GM19193 (cell line): ENCODE results near the gene IFITM1.
A peak's percentile ranks its signal among the peaks of the same experiment; 100 is the strongest.

Experiments used
- POLR2A ChIP-seq: IDR thresholded peaks from 4 replicates; pipeline ENCODE4 v1.6.1; 2011; ENCODE audit not compliant: insufficient read depth, insufficient read length; ENCODE audit errors: extremely low read depth

The IFITM1 gene

DNA sequence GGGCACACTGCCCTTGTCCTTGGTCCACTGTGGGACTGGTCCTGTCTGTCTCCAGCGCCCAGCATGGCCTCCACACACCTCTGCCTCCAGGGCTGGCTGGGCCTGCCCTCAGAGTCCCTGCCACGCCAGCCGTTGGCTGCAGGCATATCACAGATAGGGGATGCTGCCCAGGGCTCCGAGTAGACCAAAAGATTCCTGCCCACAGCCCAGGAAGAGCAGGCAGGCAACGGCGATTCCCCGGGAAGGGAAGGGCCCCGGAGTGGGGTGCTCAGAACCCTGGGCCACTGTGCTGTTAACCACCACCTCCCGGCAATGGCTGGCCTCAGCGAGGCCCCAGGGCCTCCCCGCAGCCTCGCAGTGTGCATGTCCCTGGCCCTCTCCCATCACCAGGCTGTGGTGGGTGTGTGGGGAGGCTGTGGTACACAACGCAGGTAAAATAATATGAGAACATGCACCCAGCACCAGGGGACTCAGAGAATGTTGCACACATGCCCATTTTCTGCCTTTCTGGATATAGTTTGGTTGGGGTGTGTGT lies 16.7 kb upstream of the IFITM1 start:
- no peak for TF ChIP-seq POLR2A

GRCh38 chr11:297586-298405 lies 16.0 kb upstream of the IFITM1 start:
- TF ChIP-seq POLR2A, result no peak

DNA sequence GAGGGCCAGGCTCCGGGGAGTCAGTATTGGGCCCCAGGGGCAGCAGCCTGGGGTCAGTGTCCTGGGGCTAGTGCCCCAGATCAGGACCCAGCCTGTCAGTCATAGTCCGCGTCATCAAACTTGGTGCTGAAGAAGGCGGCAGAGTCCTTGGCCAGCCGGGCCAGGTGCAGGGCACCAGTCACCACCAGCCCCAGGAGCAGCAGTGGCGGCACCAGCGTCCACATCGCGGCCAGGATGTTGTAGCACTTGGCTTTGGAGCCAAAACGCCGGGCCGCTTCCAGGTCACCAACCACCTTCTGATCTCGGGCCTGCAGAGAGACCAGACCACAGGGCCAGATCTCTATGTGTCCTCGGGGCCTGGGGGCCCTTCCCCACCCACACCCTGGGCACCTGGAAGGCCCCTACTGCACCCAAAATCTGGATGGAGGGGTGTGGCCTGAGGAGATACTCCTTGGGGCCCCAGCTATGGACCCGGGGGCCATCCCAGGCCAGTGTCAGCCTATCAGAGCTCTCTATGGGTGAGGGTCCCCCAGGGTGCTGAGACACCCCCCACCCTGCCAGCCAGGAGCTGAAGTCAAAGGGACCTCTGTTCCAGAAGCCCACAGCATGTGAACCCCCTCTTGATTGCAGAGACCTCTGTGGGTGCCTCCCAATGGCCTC lies 15.3 kb upstream of the IFITM1 start:
- TF ChIP-seq POLR2A, result no peak

DNA sequence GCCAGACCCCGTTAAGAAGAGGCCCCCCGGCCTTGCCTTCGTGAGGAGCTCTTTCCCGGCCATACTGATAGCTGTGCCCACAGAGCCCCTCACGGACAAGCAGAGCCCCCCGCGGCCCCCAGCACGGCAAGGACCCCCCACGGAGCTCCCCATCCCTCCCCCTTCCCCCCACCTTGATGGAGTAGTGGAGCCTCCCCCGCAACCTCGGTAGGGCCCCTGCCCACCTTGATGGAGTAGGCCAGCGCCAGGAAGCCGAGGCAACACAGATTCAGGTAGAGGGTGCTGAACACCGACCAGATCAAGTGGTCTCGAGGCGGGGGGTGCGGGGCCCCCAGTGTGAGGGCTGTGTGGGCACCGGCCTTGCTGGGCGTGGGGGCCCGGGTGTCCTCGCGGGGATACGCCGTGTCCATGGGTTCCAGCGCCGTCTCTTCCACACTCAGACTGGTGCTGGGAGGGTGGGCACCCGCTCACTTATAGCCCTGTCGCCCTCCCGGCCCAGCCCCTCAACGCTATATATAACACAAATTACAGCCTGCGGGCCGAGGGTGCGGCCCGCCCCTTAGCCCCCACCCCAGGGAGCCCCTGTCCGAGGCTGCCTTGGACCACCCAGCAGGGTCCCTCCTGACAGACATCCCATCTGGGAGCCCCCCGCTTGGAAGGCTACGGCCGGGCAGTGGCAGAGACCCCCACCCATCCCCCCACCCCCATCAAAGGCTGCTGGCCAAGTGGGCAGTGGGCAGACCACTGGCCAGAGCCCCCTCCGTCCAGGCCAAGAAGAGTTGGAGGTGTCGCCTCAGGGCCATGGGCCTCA lies 14.6 kb upstream of the IFITM1 start, which contains the start of gene IFITM5:
TSS of gene IFITM5 (minus strand) at position 446 of the 811 bp plus-strand sequence. CDS start at position 410, 36 bp downstream.
- no peak for TF ChIP-seq POLR2A

DNA sequence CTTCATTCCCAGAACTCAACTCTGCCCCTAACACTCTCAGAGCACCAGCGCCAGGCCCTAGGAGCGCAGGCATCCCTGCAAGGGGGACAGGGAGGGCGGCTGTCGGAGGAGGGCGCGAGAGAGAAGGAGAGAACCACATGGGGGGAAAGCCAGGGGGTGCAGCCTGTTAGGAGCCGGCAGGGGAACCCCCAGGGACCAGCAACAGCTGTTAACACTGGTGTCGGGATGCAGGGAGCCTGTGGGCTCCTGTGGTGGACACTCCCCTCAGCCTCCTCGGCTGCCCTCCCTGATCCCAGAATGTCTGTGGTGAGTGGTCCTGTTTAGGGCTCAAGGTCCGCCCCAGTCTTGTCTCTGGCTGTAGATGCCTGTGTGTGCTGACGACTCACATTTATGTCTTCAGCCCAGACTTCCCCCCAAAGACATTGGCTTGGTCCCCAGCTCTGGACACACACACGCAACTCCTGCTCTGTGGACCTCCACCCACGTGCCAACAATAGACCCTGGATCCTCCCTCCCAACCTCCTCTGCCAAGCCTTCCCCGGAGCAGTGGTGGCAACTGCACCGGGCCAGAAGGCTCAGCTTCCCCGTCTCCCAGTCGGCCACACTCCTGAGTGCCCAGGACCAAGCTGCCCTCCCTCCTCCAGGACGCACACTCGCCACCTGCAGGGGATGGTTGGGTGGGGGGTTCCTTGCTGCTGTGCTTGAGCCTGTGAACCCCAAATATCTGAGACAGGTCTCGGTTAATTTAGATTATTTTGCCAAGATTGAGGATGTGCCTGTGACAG lies 13.7 kb upstream of the IFITM1 start:
- no peak for TF ChIP-seq POLR2A

GRCh38 chr11:303363-303762 lies 10.5 kb upstream of the IFITM1 start:
- TF ChIP-seq POLR2A, result no peak

DNA sequence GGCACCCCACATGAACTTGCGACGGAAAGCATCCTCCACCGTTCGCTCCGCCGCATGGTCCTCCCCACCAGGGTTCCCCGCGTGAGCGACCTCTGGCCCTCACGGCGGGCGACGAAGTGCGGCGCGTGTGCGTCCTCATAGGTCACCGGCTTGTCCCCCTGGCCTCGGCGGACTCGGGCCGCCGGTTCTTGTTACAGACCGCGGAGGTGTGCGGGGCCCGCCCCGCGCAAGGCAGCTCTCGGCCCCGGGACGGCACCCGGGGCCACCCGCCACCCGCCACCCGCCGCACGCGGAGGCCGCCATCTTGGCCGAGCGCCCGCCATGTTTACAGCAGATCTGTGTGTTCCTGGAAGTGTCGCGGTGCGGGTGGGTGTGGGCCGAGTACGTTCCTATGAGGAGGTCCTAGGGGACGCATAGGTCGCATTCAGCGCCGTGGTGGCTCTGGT lies 9.8 kb upstream of the IFITM1 start:
- no peak for TF ChIP-seq POLR2A

- no peak for TF ChIP-seq POLR2A
Measured at GRCh38 chr11:304915-305843, 8.7 kb upstream of the IFITM1 start.

DNA sequence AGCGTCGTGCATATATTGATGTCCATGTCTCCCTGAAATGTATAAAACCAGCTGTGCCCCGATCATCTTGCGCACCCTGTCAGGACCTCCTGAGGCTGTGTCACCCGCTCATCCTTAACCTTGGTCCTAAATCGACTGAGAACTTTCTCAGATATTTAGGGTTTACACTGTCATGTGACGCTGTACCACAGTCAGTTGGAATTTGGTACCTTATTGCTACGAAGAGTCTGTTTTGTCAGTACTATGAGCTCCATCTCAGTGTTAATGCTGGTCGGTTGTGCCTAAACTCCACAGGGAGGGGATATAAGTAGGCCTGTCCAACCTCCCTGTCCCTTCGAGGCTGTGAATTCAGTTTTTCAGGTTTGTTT lies 8.0 kb upstream of the IFITM1 start:
- TF ChIP-seq POLR2A, result no peak

DNA sequence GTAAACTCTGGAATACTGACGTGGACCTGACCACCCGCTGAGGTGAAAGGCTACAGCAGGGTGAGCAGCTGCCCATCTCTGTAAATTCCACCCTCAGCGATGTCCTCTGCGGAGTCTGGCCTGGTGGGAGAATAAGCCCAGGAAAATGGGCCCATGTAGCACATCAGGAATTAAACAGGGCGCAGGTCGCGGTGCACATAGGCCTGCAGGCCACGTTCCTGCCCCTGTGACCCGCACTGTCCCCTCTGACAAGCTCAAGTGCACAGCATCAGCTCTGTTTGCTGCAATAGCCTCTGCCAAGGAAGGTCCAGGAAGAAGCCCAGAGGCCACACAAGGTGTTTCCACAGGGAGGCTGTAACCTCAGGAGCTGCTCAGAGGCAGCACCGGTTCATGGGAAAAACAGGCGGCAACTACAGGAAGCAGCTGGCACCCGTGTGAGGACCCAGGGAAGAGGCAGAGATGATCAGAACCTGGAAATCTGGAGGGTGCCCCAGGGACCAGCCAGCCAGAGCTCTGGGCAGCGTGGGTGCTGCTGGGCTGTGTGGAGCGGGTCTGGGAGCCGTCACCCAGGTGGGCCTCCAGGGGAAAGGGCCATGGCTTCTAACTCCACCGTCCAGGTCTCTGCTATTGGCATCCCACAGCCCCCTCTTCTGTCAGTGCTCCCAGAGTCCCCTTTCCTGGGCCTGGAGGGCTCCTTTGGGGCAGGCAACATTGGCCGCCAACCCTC lies 7.0 kb upstream of the IFITM1 start:
- TF ChIP-seq POLR2A, result no peak

GRCh38 chr11:307766-308708 lies 5.8 kb upstream of the IFITM1 start, which contains the start of gene IFITM2:
IFITM2 (plus strand) TSS chr11:307816; CDS start chr11:308193, 377 bp downstream.
- peak; percentile 42 for TF ChIP-seq POLR2A
